Hepatocyte (in vitro differentiated cells): Measurements from ENCODE around the gene TLR4.

Experiments used
- EZH2 ChIP-seq: fragments of 200-600 bp; sonication (generic); IDR thresholded peaks from 2 replicates; pipeline ENCODE4 v1.6.1; 2016; ENCODE audit warnings: antibody characterized with exemption, mild to moderate bottlenecking, borderline replicate concordance
- TF ChIP-seq, protein P1 (sequence below): fragments of 200-600 bp; sonication (generic); IDR thresholded peaks from 2 replicates; pipeline ENCODE4 v1.5.1; 2016; ENCODE audit warnings: antibody characterized with exemption, mild to moderate bottlenecking; ENCODE audit not compliant: poor library complexity

DNA sequence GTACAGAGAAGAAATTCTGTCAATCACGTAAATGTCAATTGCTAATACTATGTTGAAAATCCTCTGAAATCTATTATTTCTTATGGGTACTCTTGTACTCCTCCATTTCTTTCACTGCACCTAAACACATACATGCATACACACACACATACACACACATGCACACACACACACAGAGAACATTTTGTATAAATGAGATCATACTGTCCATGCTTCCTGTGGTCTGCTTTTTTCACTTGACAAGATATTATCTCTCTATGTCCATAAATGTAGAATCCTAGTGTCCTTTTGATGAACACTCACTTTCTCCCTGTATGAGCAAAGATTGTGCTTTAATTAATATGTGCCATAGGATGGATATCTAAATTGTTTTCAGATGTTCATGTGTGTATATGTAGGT lies 32.7 kb upstream of the TLR4 start:
- TF ChIP-seq, protein P1, sequence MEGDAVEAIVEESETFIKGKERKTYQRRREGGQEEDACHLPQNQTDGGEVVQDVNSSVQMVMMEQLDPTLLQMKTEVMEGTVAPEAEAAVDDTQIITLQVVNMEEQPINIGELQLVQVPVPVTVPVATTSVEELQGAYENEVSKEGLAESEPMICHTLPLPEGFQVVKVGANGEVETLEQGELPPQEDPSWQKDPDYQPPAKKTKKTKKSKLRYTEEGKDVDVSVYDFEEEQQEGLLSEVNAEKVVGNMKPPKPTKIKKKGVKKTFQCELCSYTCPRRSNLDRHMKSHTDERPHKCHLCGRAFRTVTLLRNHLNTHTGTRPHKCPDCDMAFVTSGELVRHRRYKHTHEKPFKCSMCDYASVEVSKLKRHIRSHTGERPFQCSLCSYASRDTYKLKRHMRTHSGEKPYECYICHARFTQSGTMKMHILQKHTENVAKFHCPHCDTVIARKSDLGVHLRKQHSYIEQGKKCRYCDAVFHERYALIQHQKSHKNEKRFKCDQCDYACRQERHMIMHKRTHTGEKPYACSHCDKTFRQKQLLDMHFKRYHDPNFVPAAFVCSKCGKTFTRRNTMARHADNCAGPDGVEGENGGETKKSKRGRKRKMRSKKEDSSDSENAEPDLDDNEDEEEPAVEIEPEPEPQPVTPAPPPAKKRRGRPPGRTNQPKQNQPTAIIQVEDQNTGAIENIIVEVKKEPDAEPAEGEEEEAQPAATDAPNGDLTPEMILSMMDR, result no peak
- no peak for TF ChIP-seq EZH2
